ENCODE measurements around the gene FGR.
"Not testable (repeated sequence)": the region's sequence is repeated elsewhere in the genome, so short reads cannot be mapped to it uniquely, and the experiment has no call there.

DNA sequence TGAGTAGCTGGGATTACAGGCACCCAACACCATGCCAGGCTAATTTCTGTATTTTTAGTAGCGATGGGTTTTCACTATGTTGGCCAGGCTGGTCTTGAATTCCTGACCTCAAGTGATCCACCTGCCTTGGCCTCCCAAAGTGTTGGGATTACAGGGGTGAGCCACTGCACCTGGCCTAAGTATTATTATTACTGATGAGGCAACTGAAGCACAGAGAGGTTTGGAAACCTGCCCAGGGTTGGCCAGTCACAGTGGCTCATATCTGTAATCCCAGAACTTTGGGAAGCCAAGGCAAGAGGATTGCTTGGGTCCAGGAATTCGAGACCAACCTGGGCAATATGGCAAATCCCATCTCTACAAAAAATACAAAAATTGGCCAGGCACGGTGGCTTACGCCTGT, 7.3 kb downstream of the FGR start:
- TF ChIP-seq, protein P1, sequence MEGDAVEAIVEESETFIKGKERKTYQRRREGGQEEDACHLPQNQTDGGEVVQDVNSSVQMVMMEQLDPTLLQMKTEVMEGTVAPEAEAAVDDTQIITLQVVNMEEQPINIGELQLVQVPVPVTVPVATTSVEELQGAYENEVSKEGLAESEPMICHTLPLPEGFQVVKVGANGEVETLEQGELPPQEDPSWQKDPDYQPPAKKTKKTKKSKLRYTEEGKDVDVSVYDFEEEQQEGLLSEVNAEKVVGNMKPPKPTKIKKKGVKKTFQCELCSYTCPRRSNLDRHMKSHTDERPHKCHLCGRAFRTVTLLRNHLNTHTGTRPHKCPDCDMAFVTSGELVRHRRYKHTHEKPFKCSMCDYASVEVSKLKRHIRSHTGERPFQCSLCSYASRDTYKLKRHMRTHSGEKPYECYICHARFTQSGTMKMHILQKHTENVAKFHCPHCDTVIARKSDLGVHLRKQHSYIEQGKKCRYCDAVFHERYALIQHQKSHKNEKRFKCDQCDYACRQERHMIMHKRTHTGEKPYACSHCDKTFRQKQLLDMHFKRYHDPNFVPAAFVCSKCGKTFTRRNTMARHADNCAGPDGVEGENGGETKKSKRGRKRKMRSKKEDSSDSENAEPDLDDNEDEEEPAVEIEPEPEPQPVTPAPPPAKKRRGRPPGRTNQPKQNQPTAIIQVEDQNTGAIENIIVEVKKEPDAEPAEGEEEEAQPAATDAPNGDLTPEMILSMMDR (conservative IDR thresholded peaks at IDR 0.05; ENCODE audit: low read depth in 2 of 2) = not testable (repeated sequence)
- not testable (repeated sequence) for TF ChIP-seq ZNF331 (CRISPR knock-in tag; IDR thresholded peaks at IDR 0.05; ENCODE audit: low read depth); CREB1 (CRISPR knock-in tag; IDR thresholded peaks at IDR 0.05; ENCODE audit: low read depth); EZH2 (IDR thresholded peaks at IDR 0.05; ENCODE audit: low read depth, unreplicated experiment); POLR2AphosphoS5 (IDR thresholded peaks at IDR 0.05; ENCODE audit: low read depth); ZNF114 (CRISPR knock-in tag; IDR thresholded peaks at IDR 0.05)
- TF ChIP-seq, protein P2, sequence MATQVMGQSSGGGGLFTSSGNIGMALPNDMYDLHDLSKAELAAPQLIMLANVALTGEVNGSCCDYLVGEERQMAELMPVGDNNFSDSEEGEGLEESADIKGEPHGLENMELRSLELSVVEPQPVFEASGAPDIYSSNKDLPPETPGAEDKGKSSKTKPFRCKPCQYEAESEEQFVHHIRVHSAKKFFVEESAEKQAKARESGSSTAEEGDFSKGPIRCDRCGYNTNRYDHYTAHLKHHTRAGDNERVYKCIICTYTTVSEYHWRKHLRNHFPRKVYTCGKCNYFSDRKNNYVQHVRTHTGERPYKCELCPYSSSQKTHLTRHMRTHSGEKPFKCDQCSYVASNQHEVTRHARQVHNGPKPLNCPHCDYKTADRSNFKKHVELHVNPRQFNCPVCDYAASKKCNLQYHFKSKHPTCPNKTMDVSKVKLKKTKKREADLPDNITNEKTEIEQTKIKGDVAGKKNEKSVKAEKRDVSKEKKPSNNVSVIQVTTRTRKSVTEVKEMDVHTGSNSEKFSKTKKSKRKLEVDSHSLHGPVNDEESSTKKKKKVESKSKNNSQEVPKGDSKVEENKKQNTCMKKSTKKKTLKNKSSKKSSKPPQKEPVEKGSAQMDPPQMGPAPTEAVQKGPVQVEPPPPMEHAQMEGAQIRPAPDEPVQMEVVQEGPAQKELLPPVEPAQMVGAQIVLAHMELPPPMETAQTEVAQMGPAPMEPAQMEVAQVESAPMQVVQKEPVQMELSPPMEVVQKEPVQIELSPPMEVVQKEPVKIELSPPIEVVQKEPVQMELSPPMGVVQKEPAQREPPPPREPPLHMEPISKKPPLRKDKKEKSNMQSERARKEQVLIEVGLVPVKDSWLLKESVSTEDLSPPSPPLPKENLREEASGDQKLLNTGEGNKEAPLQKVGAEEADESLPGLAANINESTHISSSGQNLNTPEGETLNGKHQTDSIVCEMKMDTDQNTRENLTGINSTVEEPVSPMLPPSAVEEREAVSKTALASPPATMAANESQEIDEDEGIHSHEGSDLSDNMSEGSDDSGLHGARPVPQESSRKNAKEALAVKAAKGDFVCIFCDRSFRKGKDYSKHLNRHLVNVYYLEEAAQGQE (IDR thresholded peaks at IDR 0.05; ENCODE audit: unreplicated experiment) = not testable (repeated sequence)
- TF ChIP-seq, protein P3, sequence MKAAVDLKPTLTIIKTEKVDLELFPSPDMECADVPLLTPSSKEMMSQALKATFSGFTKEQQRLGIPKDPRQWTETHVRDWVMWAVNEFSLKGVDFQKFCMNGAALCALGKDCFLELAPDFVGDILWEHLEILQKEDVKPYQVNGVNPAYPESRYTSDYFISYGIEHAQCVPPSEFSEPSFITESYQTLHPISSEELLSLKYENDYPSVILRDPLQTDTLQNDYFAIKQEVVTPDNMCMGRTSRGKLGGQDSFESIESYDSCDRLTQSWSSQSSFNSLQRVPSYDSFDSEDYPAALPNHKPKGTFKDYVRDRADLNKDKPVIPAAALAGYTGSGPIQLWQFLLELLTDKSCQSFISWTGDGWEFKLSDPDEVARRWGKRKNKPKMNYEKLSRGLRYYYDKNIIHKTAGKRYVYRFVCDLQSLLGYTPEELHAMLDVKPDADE (IDR thresholded peaks at IDR 0.05) = not testable (repeated sequence)

Data from GM23338 (cell line).